GM21515 (cell line): ENCODE measurements around the gene CHCHD6.

Experiments
- ATAC-seq: cut with Tn5 transposase; IDR thresholded peaks from one replicate; pipeline ENCODE4 v1.9.1; 2021; ENCODE audit not compliant: unreplicated experiment

CHCHD6 gene

DNA sequence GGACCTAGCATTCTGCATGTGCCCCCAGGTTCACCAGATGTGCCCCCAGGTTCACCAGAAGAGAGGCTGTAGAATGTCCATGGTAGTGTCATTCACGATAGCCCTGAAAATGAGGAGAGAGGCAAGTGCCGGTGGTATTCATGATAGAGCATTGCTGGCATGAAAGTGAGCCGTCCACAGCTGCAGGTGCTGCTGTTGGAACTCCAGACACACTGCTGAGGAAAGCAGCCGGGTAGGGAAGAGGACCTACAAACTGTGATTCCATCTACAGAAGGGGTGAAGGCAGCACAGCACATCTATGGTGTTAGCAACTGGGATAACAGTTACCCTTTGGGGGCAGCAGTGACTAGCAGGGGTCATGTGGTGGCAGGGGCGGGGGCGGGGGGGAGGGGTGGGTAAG, 153.9 kb downstream of the CHCHD6 start:
- no peak for ATAC-seq

DNA sequence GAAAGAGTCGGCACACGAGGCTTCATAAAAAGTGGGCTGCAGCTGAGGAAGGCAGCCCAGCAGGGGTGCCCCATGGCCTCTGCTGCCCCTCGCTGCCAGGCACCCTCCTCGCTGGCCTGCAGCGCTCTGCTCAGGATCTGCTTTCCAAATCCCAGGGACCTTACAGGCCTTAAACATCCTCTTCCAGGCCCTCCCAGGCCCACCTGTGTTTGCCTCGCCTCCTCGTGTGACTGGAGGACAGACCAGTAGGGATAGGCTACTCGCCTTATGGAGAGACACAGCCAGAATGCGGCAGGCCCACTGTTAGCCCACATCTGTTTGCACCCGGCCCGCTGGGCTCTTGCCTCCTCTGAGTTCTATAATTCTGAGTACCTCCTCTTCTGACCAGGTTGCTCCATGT, 154.4 kb downstream of the CHCHD6 start:
- no peak for ATAC-seq

DNA sequence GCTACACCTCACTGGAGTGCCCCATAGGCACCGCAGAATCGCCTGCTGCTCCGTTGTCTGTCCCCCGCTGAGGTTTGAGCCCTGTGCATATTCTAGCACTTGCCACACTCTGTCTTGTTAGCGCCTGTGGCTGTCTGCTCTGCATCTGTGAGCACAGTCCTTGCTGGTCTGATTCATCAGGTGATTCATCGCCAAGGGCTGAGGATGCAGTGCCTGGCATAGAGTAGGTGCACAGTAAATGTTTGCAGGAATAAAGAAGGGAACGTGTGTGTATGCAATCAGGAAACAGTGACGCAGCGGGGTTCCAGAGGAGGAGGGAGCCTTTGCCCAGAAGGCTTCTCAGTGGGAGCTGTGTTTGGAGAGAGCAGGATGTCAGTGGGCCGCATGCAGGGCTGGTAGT, 154.8 kb downstream of the CHCHD6 start:
- ATAC-seq = no peak

DNA sequence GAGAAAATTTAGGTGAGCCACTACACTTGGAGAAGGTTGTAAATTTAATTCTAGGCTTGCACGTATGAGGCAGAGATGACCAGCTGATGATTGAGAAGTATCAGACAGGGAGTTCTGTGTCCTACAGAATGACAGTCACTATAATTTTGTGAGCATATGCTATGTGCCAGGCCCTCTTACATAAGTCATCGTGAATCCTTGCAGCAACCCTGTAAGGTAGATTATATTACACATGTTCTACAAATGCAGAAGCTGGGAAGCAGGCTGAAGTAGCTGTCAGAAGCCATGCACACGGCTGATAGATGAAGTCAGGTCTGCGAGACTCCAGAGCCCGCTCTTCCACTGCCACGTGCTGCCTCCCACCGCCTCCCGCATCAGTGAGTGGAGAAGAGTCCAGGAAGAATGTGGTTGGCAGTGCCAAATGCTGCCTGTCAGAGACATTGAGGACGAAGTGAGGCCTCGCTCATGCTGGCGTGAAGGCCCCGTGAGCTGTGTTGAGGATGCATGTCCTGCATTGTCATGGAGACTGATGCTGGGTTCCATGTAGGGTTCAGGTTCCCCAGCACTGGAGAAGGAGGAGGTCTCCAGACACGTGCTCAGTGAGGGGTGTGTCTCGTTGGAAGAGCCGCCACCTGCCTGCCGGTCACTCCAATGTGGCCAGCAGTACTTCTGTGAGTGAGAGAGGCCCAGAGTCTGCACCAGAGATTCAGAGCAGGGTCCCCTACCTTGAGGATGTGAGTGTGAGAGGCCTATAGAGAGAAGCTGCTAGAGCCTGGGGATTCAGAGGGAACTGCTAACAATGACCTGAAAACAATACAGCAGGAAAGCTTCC, 155.6 kb downstream of the CHCHD6 start:
- no peak for ATAC-seq

- no peak for ATAC-seq
Observed at GRCh38 chr3:126865736-126866135, 161.7 kb downstream of the CHCHD6 start.

DNA sequence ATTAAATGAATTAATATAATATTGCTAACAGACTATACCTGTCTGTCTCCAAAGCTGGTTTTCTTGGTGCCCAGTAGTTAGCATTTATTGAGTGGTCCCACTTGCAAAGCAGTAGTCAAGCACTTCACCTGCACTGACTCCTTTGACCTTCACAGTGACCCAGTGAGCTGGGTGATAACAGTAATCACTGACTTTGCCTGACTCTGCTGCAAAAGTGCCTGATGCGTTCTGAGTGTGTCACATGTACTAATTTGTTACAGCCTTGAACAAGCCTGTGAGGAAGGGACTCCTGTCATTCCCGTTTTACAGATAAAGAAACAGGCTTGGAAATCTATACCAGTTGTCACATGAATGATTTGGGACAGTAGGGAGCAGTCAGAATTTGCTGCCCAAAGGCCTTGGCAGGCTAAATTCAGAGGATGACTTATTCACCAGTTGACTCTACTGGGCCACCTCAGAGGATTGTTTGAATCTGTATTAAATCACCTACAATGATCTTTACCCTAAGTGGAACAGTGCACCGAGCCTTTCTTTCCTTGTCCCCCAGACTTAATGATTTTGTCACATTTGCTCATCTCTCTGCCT, 162.2 kb downstream of the CHCHD6 start:
- ATAC-seq = no peak

- no peak for ATAC-seq
Observed at GRCh38 chr3:126867190-126867862, 163.3 kb downstream of the CHCHD6 start.

DNA sequence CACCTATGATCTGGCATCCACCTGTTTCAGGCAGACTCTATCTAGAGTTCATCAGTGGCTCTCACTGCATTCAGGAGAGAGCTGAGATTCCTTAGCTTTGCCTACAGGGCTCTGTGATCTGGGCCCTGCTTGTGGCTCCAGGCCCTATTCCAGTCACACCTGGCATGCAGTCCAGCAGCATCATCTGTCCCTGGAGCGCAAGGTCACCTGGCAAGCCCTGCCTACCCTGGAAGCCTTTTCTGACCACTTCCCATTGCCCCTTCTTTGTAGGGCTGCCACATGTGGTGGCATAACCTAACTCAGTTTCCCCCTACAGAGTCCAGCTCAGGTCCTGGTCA, 163.8 kb downstream of the CHCHD6 start:
- ATAC-seq = no peak

DNA sequence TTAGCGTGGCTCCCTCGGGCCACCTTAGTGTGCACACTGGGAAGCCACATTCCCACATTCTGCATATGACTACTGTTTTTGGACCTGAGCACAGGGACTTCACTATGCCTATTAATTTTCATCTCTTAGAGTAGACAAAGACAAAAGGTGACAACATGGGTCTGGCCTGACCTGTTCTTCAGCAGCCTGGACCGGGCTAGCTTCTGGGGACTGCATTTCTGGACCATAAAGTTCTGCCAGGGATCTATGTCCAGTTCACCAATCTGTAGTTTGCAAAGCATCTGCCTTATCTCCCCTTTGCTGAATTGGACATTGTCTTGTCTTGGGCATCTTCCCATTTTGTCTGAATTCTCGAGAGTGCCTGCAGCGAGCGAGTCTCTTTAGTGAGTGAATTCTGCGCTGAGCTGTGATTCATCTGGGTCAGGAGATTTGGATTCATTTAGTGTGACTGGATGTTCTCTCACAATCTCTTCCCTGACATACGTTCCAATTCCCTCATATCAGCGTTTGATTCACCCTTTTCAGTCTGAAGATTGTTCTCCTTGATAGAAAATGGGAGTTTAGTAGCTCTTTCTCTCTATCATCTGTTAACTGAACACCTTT, 166.7 kb downstream of the CHCHD6 start:
- no peak for ATAC-seq

DNA sequence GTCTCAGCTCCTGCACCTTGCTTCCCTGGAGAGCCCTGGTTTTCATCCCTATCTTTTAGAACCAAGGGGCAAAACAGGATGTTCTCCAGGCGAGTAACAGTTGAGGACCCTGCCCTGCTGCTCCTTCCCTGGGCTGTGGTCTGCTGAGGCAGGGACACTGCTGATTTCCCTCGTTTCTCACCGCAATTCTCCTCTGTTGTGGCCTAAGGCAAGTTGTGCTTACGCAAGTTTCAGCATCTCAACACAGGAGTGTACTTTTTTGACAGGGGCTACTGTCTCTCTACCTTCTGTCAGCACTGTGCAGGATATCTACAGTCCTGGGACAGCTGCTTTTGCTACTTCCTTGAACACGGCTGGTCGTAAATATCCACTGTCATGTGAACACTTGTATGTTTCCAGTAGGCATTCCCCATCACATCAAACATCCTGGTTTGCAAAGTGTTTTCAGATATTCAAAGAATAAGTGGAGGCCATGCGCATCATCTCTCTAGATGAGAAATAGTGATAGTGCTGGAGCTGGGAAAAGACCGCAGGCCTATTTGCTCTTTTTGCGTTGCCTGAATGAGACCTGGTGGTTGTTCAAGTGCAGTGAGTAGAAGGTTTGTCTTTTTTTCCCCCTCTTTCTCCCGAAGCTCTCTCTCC, 168.8 kb downstream of the CHCHD6 start:
- ATAC-seq = no peak

DNA sequence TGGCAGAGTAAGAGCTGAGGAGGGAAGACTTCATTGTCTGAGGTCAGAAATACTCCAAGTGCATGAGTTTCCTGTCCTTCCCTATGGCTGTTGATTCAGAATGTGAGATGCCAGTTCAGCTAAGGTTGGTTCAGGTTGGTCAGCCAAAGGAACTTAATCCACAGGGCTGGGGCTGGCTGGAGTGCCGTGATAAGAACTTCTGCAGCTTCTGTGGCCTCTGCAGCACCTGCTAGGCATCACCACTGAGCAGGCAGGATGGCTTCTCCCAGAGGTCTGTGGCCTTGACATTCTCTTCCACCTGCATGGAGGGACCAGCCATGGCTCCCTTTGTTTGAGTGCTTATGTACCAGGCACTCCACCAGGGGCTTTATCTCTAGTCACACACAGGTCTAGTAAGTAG, 169.4 kb downstream of the CHCHD6 start:
- no peak for ATAC-seq

DNA sequence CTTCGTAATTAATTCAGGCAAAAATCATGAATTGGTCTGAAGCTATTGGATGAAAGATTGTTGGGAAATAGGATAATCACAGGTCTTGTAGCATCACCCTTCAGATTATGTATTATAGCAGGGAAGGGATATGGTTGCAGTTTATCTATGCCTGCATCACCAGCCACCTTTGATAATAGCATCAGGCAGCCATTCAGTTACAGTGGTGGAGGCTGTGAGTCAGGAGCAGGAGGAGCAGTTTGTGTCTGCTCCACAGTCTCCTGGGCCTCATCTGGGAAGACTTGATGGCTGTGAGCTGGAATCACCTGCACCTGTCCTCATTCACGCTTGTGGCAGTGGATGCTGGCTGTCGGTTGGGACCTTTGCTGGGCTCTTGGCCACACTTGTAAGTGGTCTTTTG, 174.6 kb downstream of the CHCHD6 start:
- no peak for ATAC-seq

DNA sequence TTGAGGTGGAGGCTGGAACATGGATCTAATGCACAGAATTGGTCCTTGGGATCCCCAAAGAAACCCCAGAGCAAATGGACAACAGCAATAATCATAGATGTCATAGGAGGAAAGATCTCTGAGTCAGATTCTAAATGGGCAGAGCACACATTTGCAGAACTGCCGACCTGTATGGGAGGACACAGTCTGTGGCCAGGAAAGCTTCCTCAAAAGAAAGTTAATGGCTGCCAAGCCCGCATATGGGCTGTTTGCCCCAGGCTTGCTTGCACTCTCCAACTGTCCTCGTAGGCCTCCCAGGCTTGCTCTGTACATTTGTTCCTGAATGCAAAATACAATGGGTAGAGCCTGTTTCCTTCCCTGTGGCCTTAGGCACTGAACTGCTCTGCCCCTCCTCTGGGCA, 176.9 kb downstream of the CHCHD6 start:
- ATAC-seq = no peak

- ATAC-seq = no peak
Observed at GRCh38 chr3:126881861-126882260, 177.8 kb downstream of the CHCHD6 start.

DNA sequence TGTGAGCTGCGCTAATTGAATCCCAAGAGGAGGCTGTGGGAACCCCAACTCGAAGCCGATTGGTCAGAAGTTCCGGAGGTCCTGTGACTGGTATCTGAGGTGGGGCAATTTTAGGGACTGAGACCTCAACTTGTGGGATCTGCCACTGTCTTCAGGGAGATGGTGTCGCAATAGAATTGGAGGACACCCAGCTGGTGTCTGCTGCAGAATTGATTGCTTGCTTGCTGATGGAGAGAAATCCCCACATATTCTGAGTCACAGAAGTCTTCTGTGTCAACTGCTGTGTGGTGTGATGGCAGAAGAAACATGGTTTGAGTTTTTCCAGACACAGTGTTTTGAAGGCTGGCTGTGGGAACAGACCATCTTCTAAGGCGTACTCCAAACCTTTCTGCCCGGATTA, 179.2 kb downstream of the CHCHD6 start:
- no peak for ATAC-seq

DNA sequence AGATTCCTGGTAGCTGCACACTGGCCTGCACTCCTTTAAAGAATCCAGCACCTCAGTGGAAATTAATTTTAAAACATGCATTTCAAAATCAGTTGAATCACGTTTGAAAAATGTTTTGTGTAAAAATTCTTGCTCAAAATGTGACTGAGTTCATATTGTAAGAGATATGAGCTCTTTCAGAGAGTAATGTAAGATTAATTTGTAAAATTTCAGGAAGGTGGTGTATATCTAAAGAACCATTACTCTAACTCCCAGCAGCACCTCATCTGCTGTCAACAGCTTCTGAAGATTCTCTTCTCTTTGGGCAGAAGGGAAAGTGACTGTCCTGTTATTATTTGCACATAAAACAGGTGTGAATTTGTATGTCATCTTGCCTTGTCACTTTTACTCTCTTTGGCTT, 181.4 kb downstream of the CHCHD6 start:
- no peak for ATAC-seq

GRCh38 chr3:126886217-126886616, 182.2 kb downstream of the CHCHD6 start:
- ATAC-seq = no peak

GRCh38 chr3:126887686-126888085, 183.6 kb downstream of the CHCHD6 start:
- no peak for ATAC-seq

DNA sequence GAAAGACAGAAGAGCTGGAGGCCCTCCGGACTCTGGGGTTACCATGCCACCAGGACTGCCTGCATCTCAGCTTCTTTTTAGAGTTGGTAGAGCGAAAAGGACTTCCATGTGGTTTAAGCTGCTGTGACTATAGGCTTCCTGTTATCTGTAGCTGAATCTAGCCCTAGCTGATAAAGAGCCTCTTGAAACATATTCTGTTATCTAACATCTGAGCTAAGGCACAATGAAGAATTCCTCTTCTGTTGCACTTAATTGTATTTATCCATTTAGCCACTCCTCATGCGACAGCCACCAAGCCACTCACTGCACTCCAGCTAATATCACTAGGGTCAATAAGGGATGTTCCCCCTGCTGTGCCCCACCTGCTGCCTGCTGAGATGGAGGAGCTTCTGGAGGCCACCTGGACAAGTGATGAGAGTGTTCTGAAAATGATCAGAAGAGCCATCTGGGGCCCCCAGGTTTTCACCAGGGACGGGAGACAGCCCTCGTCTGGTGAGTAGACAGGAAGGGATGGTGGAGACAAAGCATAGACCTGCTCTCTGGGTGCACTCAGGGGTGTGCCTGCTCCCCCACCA, 184.2 kb downstream of the CHCHD6 start:
- no peak for ATAC-seq

DNA sequence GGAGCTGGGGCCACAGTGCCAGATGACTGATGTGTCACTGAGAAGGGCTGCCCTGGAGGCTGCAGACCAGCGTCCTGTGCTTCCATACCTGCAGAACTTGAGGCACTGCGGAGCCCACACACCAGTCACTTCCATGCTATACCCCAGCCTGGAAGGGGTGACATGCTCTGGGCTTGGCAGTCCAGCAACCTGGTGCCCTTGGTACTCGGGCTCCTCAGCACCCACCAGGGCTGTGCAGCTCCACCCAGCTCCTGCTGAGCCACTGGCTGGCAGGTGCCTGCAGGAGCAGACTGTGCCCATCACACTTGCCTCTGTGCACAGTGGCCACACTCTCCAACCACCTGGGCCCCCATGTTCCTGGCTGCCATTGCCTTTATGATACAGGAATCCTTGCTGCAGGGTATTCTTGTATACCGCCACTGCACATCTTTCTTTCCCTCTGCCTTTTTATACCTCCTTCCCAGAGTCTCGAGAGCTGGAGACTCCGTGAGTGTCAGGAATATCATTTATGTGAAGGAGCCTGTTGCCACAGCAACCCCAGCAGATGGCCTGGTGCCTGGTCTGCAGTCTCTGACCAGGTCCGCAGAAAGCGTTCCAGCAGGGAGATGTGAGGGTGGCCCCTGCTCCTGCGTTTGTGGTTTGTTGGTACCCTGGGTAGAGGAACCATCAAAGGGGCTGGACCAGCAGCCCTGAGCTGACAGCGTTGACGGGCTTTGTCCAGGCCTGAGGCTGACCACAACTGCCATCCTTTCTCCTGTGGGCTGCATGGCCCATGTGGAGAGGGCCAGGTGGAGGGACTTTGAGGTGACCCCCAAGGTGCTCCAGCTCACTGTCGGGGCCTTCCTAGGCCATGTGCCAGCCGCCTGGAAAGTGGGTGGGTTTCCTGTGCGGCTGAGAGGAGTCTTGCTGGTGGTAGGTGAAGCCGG, 185.5 kb downstream of the CHCHD6 start:
- ATAC-seq = no peak
